Liver (tissue), 9 donors: Measurements from ENCODE around the gene APBA1. TPM values are rescaled to one million over a fixed set of nuclear protein-coding genes. Genes with fewer than 3 reads are reported as not detected.

Experiments used
- DNase-seq: peaks from one replicate; pipeline ENCODE4 v3.0.0-alpha.2; 2017; ENCODE audit warnings: low spot score
- H3K27ac ChIP-seq, 2 donors: one replicate each; pipeline ENCODE4 v1.7.0; 2013; ENCODE audit warnings: inconsistent platforms in 2 of 2, low read length in 2 of 2, control low read depth in 1 of 2, low read depth in 1 of 2, mild to moderate bottlenecking in 1 of 2
- H3K27me3 ChIP-seq, 4 donors: one replicate each; pipeline versions ENCODE4 v1.6.1 to v1.7.0; 2013; ENCODE audit warnings: low read length in 3 of 4, inconsistent platforms in 1 of 4, mild to moderate bottlenecking in 1 of 4, moderate library complexity in 1 of 4; ENCODE audit not compliant: control insufficient read depth in 4 of 4, insufficient read depth in 4 of 4
- H3K36me3 ChIP-seq, 4 donors: one replicate each; pipeline versions ENCODE4 v1.6.1 to v1.7.0; 2013; ENCODE audit warnings: low read length in 3 of 4, mild to moderate bottlenecking in 3 of 4, low read depth in 1 of 4, moderate library complexity in 1 of 4; ENCODE audit not compliant: control insufficient read depth in 4 of 4, insufficient read depth in 3 of 4
- H3K4me1 ChIP-seq, 4 donors: one replicate each; pipeline versions ENCODE4 v1.6.1 to v1.7.0; 2013; ENCODE audit warnings: low read length in 3 of 4, mild to moderate bottlenecking in 3 of 4, moderate library complexity in 1 of 4; ENCODE audit not compliant: control insufficient read depth in 4 of 4, insufficient read depth in 4 of 4
- H3K4me3 ChIP-seq, 3 donors: one replicate each; pipeline versions ENCODE4 v1.6.1 to v1.7.0; 2013; ENCODE audit warnings: low read length in 3 of 3, control low read depth in 1 of 3, low read depth in 1 of 3, mild to moderate bottlenecking in 1 of 3
- H3K9ac ChIP-seq, 2 donors: one replicate each; pipeline ENCODE4 v1.7.0; 2013; ENCODE audit warnings: low read length in 2 of 2, mild to moderate bottlenecking in 2 of 2, moderate library complexity in 2 of 2, control low read depth in 1 of 2, low read depth in 1 of 2
- H3K9me3 ChIP-seq, 4 donors: one replicate each; pipeline versions ENCODE4 v1.6.1 to v1.7.0; 2013; ENCODE audit warnings: low read length in 3 of 4; ENCODE audit not compliant: control insufficient read depth in 4 of 4
- ATF3 ChIP-seq: IDR thresholded peaks from 2 replicates; pipeline ENCODE4 v1.6.1; 2016; ENCODE audit warnings: antibody characterized with exemption
- CTCF ChIP-seq: fragments of 150-350 bp; IDR thresholded peaks from 2 replicates; pipeline ENCODE4 v1.5.1; 2017; ENCODE audit warnings: improper control_type of control experiment, low read depth, low read length; ENCODE audit not compliant: missing input control
- EGR1 ChIP-seq, 2 donors: IDR thresholded peaks; 2 replicates each; pipeline ENCODE4 v1.6.1; 2016 to 2018; ENCODE audit warnings: antibody characterized with exemption in 2 of 2, low read depth in 2 of 2
- FOXA1 ChIP-seq: IDR thresholded peaks from 2 replicates; pipeline ENCODE4 v1.6.1; 2016; ENCODE audit warnings: antibody characterized with exemption
- FOXA2 ChIP-seq: IDR thresholded peaks from 2 replicates; pipeline ENCODE4 v1.6.1; 2016; ENCODE audit warnings: antibody characterized with exemption
- GABPA ChIP-seq, 2 donors: IDR thresholded peaks in 1 of 2; conservative IDR thresholded peaks in 1 of 2; 2 replicates each; pipeline ENCODE4 v1.6.1; 2016; ENCODE audit warnings: antibody characterized with exemption in 2 of 2, mild to moderate bottlenecking in 1 of 2, moderate library complexity in 1 of 2
- HNF4A ChIP-seq, 2 donors: conservative IDR thresholded peaks; 2 replicates each; pipeline ENCODE4 v1.6.1; 2016; ENCODE audit warnings: antibody characterized with exemption in 2 of 2, mild to moderate bottlenecking in 2 of 2
- HNF4G ChIP-seq: IDR thresholded peaks from 2 replicates; pipeline ENCODE4 v1.6.1; 2016; ENCODE audit warnings: antibody characterized with exemption
- JUND ChIP-seq, 2 donors: IDR thresholded peaks; 2 replicates each; pipeline ENCODE4 v1.6.1; 2016; ENCODE audit warnings: antibody characterized with exemption in 2 of 2
- MAX ChIP-seq: IDR thresholded peaks from 2 replicates; pipeline ENCODE4 v1.6.1; 2016; ENCODE audit warnings: antibody characterized with exemption
- RAD21 ChIP-seq, 2 donors: IDR thresholded peaks; 2 replicates each; pipeline ENCODE4 v1.6.1; 2016; ENCODE audit warnings: antibody characterized with exemption in 2 of 2, mild to moderate bottlenecking in 2 of 2
- REST ChIP-seq: IDR thresholded peaks from 2 replicates; pipeline ENCODE4 v1.6.1; 2016; ENCODE audit warnings: antibody characterized with exemption, mild to moderate bottlenecking
- RXRA ChIP-seq, 2 donors: IDR thresholded peaks; 2 replicates each; pipeline ENCODE4 v1.6.1; 2017 to 2018; ENCODE audit warnings: antibody characterized with exemption in 2 of 2, mild to moderate bottlenecking in 1 of 2
- SP1 ChIP-seq: IDR thresholded peaks from 2 replicates; pipeline ENCODE4 v1.6.1; 2018; ENCODE audit warnings: antibody characterized with exemption, mild to moderate bottlenecking
- YY1 ChIP-seq: IDR thresholded peaks from 2 replicates; pipeline ENCODE4 v1.6.1; 2016; ENCODE audit warnings: antibody characterized with exemption, mild to moderate bottlenecking
- ZBTB33 ChIP-seq: IDR thresholded peaks from 2 replicates; pipeline ENCODE4 v1.6.1; 2016; ENCODE audit warnings: antibody characterized with exemption
- WGBS: extraction: QIAGEN DNeasy Blood & Tissue Kit; methylation state at CpG from one replicate; pipeline ENCODE4 v1.1.7; 2013; 5-methylcytosine and 5-hydroxymethylcytosine counted together
- polyA plus RNA-seq, 2 donors: library from polyadenylated mRNA; stranded (reverse) in 1 of 2; unstranded in 1 of 2; fragments of 200-250 nt in 1 of 2; fragments of >200 nt in 1 of 2; fragmentation: Nextera tagmentation in 1 of 2; extraction: Ambion mirVana in 1 of 2; gene quantifications; one replicate each; pipeline versions ENCODE4 v1.2.1 to v1.2.3, GENCODE V29; 2013 to 2015
- total RNA-seq, 2 donors: library from RNA; depleted of rRNA; stranded (reverse); fragments of >200 nt; gene quantifications; one replicate each; pipeline ENCODE4 v1.2.3, GENCODE V29; 2014
- donor health status: healthy.
- donor health status: healthy.
- donor health status: healthy.
- donor health status: healthy.
- donor health status: healthy.

The APBA1 gene
- total and polyA plus RNA-seq, 4 donors, result 2.8 to 19.0 (median 6.1) TPM

GRCh38 chr9:69578026-69578425, 94.1 kb downstream of the APBA1 start:
- no peak for TF ChIP-seq EGR1 (IDR thresholded peaks at IDR 0.05; ENCODE audit: low read depth in 2 of 2)
- no peak for DNase-seq
- no peaks in the 10 kb centered on the region for H3K27me3 ChIP-seq
- no peaks in the 10 kb centered on the region for H3K36me3 ChIP-seq
- no peak overlapping the region for H3K9ac ChIP-seq
- H3K4me1 ChIP-seq, result peaks cover 5 to 53% (median 42%) of the 10 kb centered on the region in 4 donors
- 90% methylated on average over 3 of the region's 3 CpGs for WGBS
- H3K27ac ChIP-seq, result no peak overlapping the region
- no peak overlapping the region for H3K4me3 ChIP-seq
- H3K9me3 ChIP-seq, result no peaks in the 10 kb centered on the region

- no peak for TF ChIP-seq YY1
- no peak for TF ChIP-seq FOXA2
- no peak for TF ChIP-seq RXRA (IDR thresholded peaks at IDR 0.05)
- TF ChIP-seq ZBTB33, result no peak
- TF ChIP-seq GABPA (IDR thresholded peaks at IDR 0.05 in 1 of 2, conservative IDR thresholded peaks at IDR 0.05 in 1 of 2), result no peak
- TF ChIP-seq HNF4A (conservative IDR thresholded peaks at IDR 0.05), result no peak
- no peak for TF ChIP-seq SP1
- no peak for TF ChIP-seq FOXA1
- no peak for DNase-seq
- H3K4me1 ChIP-seq, result peaks cover 5 to 44% (median 36%) of the 10 kb centered on the region in 4 donors
- no peaks in the 10 kb centered on the region for H3K27me3 ChIP-seq
- no peaks in the 10 kb centered on the region for H3K36me3 ChIP-seq
- no peaks in the 10 kb centered on the region for H3K9me3 ChIP-seq
- H3K9ac ChIP-seq, result no peak overlapping the region
- 98% methylated on average over 1 of the region's 1 CpG for WGBS
- H3K27ac ChIP-seq, result no peak overlapping the region
- H3K4me3 ChIP-seq, result no peak overlapping the region
Measured at GRCh38 chr9:69577123-69577522, 95.0 kb downstream of the APBA1 start.

GRCh38 chr9:69574057-69574456, 98.1 kb downstream of the APBA1 start:
- Histone ChIP-seq H3K27ac (peak overlapping the region in 1 of 2 donors; percentile 17), H3K36me3 (no peaks in the 10 kb centered on the region), H3K27me3 (no peaks in the 10 kb centered on the region), H3K9me3 (no peaks in the 10 kb centered on the region), H3K4me3 (no peak overlapping the region), H3K4me1 (peaks cover 1 to 18% (median 8%) of the 10 kb centered on the region in 4 donors), H3K9ac (no peak overlapping the region)
- 32% methylated on average over 4 of the region's 4 CpGs for WGBS
- no peak for DNase-seq
- no peak for TF ChIP-seq EGR1 (IDR thresholded peaks at IDR 0.05; ENCODE audit: low read depth in 2 of 2)
- TF ChIP-seq YY1, result no peak
- no peak for TF ChIP-seq MAX
- peak in 1 of 2 donors; percentile 47 for TF ChIP-seq RAD21 (IDR thresholded peaks at IDR 0.05)
- TF ChIP-seq ZBTB33, result no peak
- TF ChIP-seq SP1, result no peak
- TF ChIP-seq JUND (IDR thresholded peaks at IDR 0.05), result no peak
- TF ChIP-seq FOXA2, result no peak
- no peak for TF ChIP-seq GABPA (IDR thresholded peaks at IDR 0.05 in 1 of 2, conservative IDR thresholded peaks at IDR 0.05 in 1 of 2)
- peak; percentile 39 to 41 for TF ChIP-seq HNF4A (conservative IDR thresholded peaks at IDR 0.05)
- TF ChIP-seq HNF4G, result no peak
- peak; percentile 20 to 22 for TF ChIP-seq RXRA (IDR thresholded peaks at IDR 0.05)
- TF ChIP-seq ATF3, result no peak
- TF ChIP-seq CTCF, result no peak
- TF ChIP-seq REST, result no peak
- TF ChIP-seq FOXA1, result no peak
